IPS-18a (cell line): ENCODE data around the gene FAF1.

Source experiments
- H3K27ac ChIP-seq: one replicate; pipeline ENCODE4 v1.5.1; 2013; ENCODE audit warnings: low read length
- H3K27me3 ChIP-seq: one replicate; pipeline ENCODE4 v1.6.1; 2013; ENCODE audit warnings: mild to moderate bottlenecking, low read length; ENCODE audit not compliant: control insufficient read depth, insufficient read depth
- H3K36me3 ChIP-seq: one replicate; pipeline ENCODE4 v1.6.1; 2013; ENCODE audit warnings: low read depth, low read length; ENCODE audit not compliant: control insufficient read depth
- H3K4me1 ChIP-seq: one replicate; pipeline ENCODE4 v1.6.1; 2013; ENCODE audit warnings: low read depth, low read length; ENCODE audit not compliant: control insufficient read depth
- H3K4me3 ChIP-seq: one replicate; pipeline ENCODE4 v1.5.1; 2013; ENCODE audit warnings: low read length
- H3K9ac ChIP-seq: one replicate; pipeline ENCODE4 v1.6.1; 2013; ENCODE audit warnings: mild to moderate bottlenecking, low read length, moderate library complexity
- H3K9me3 ChIP-seq: one replicate; pipeline ENCODE4 v1.6.1; 2013; ENCODE audit warnings: low read depth, low read length; ENCODE audit not compliant: control insufficient read depth

The FAF1 gene

GRCh38 chr1:50605186-50605875 lies 354.7 kb downstream of the FAF1 start:
- Histone ChIP-seq H3K27ac (no peak overlapping the region), H3K36me3 (no peaks in the 10 kb centered on the region), H3K9ac (no peak overlapping the region), H3K27me3 (no peaks in the 10 kb centered on the region), H3K4me1 (no peaks in the 10 kb centered on the region), H3K4me3 (no peak overlapping the region), H3K9me3 (no peaks in the 10 kb centered on the region)

DNA sequence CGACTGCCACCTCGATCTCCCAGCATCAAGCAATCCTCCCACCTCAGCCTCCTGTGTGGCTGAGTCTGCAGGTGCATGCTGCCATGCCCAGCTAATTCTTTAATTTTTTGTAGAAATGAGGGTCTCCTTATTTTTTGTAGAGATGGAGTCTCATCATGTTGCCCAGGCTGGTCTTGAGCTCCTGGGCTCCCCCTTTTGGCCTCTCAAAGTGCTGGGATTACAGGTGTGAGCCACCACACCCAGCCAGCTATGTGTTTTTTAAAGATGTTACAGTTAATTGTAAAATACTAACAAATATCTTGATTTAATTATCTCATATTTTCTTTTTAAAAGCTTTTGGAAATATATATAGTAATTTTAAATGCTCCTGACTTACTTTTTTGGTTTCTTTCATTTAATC lies 355.5 kb downstream of the FAF1 start:
- H3K9me3 ChIP-seq = no peaks in the 10 kb centered on the region
- H3K4me1 ChIP-seq = no peaks in the 10 kb centered on the region
- no peak overlapping the region for H3K9ac ChIP-seq
- H3K4me3 ChIP-seq = no peak overlapping the region
- no peaks in the 10 kb centered on the region for H3K27me3 ChIP-seq
- H3K36me3 ChIP-seq = no peaks in the 10 kb centered on the region
- H3K27ac ChIP-seq = no peak overlapping the region

GRCh38 chr1:50603274-50604271 lies 356.5 kb downstream of the FAF1 start:
- H3K9ac ChIP-seq = no peak overlapping the region
- no peak overlapping the region for H3K4me3 ChIP-seq
- H3K36me3 ChIP-seq = no peaks in the 10 kb centered on the region
- no peaks in the 10 kb centered on the region for H3K4me1 ChIP-seq
- no peaks in the 10 kb centered on the region for H3K27me3 ChIP-seq
- no peak overlapping the region for H3K27ac ChIP-seq
- H3K9me3 ChIP-seq = no peaks in the 10 kb centered on the region

DNA sequence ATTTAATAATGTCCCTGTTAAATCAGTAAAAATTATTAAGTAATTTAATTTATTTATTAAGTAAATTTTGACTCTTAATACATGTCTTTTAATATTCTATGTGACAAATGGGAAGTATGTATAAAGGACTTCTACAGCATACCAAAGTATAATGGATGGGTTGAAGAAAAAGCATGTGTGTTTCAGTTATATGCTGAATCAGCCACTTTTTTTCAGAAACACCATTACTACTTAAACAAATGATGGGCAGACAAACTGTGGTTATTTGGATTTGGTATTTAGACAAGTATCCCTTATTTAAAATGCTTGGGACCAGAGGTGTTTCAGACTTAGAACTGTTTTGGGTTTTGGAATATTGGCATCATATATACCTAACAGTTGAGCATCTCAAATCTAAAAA lies 360.5 kb downstream of the FAF1 start:
- Histone ChIP-seq H3K9ac (no peak overlapping the region), H3K27ac (no peak overlapping the region), H3K4me1 (no peaks in the 10 kb centered on the region), H3K36me3 (no peaks in the 10 kb centered on the region), H3K9me3 (no peaks in the 10 kb centered on the region), H3K4me3 (no peak overlapping the region), H3K27me3 (no peaks in the 10 kb centered on the region)

DNA sequence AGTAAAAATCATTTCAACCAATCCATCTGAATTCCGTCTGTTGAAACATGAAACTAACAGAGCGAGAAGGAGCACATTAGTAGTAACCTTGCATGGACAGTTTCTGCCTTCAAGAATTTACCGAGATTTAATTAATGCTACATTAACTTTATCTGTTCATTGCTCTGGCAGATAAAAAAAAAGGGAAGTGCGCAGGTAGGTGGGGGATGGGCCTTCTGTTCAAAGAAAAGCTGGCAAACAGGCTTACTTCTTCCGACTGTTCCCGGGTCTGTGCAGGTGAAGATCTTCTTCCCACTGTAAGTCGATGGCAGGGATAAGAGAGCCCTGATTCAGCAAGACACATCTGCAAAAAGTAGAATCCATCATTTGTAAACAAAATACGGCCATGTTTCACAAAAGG lies 364.2 kb downstream of the FAF1 start:
- Histone ChIP-seq H3K27me3 (no peaks in the 10 kb centered on the region), H3K9me3 (no peaks in the 10 kb centered on the region), H3K27ac (no peak overlapping the region), H3K36me3 (no peaks in the 10 kb centered on the region), H3K9ac (no peak overlapping the region), H3K4me3 (no peak overlapping the region), H3K4me1 (no peaks in the 10 kb centered on the region)

- no peaks in the 10 kb centered on the region for H3K4me1 ChIP-seq
- H3K9me3 ChIP-seq = no peaks in the 10 kb centered on the region
- H3K4me3 ChIP-seq = no peak overlapping the region
- no peak overlapping the region for H3K27ac ChIP-seq
- H3K27me3 ChIP-seq = no peaks in the 10 kb centered on the region
- H3K9ac ChIP-seq = no peak overlapping the region
- H3K36me3 ChIP-seq = no peaks in the 10 kb centered on the region
Measured at GRCh38 chr1:50593515-50593914, 366.6 kb downstream of the FAF1 start.

GRCh38 chr1:50591598-50591997 lies 368.5 kb downstream of the FAF1 start:
- H3K27ac ChIP-seq = no peak overlapping the region
- peaks cover 2% of the 10 kb centered on the region for H3K4me1 ChIP-seq
- H3K9ac ChIP-seq = no peak overlapping the region
- H3K4me3 ChIP-seq = no peak overlapping the region
- no peaks in the 10 kb centered on the region for H3K27me3 ChIP-seq
- no peaks in the 10 kb centered on the region for H3K9me3 ChIP-seq
- H3K36me3 ChIP-seq = no peaks in the 10 kb centered on the region

- H3K4me1 ChIP-seq = peaks cover 4% of the 10 kb centered on the region
- H3K9ac ChIP-seq = no peak overlapping the region
- H3K36me3 ChIP-seq = no peaks in the 10 kb centered on the region
- no peak overlapping the region for H3K4me3 ChIP-seq
- H3K27me3 ChIP-seq = no peaks in the 10 kb centered on the region
- H3K9me3 ChIP-seq = no peaks in the 10 kb centered on the region
- H3K27ac ChIP-seq = no peak overlapping the region
Measured at GRCh38 chr1:50582346-50582745, 377.7 kb downstream of the FAF1 start.

DNA sequence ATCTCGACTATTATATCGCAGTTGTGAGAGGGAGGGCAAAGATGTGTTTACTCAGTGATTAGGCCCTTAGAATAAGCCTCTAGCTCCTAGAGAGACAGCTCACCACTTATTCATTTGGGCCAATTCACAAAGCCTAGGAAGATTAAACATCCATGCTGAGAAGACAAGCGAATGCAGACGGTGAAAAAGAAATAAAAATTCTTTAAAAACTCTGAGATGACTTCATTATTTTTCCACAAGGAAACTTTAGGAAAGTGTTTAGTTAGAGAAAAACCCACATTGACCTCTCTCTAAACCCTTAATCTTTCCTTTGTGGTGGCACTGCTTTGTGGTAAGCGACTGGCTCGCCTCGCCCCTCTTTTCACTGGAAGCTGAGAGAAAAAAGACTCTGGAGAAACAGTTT lies 390.0 kb downstream of the FAF1 start:
- Histone ChIP-seq H3K4me1 (peaks cover 35% of the 10 kb centered on the region), H3K27ac (no peak overlapping the region), H3K4me3 (no peak overlapping the region), H3K9ac (no peak overlapping the region), H3K27me3 (no peaks in the 10 kb centered on the region), H3K36me3 (peaks cover 5% of the 10 kb centered on the region), H3K9me3 (no peaks in the 10 kb centered on the region)

DNA sequence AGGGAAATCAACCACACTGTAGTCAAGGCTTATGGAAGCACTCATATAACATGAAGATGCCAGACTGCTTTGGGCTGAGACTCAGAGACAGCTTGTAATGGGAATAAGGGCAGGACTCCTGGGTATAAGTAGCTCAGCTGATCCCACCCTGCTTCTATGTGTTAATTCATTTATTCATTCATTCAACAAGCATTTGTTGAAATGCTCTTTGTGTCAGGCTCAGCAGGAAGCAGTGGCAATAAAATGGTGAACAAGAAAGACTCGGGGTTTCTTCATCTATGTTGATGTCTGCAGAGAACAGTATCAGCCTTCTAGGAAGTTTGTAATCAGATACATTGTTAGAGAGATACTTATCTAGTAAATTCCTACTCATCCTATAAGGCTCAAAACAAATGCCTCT lies 391.3 kb downstream of the FAF1 start:
- H3K9ac ChIP-seq = no peak overlapping the region
- no peaks in the 10 kb centered on the region for H3K9me3 ChIP-seq
- peaks cover 36% of the 10 kb centered on the region for H3K4me1 ChIP-seq
- H3K4me3 ChIP-seq = no peak overlapping the region
- no peak overlapping the region for H3K27ac ChIP-seq
- no peaks in the 10 kb centered on the region for H3K27me3 ChIP-seq
- peaks cover 5% of the 10 kb centered on the region for H3K36me3 ChIP-seq

DNA sequence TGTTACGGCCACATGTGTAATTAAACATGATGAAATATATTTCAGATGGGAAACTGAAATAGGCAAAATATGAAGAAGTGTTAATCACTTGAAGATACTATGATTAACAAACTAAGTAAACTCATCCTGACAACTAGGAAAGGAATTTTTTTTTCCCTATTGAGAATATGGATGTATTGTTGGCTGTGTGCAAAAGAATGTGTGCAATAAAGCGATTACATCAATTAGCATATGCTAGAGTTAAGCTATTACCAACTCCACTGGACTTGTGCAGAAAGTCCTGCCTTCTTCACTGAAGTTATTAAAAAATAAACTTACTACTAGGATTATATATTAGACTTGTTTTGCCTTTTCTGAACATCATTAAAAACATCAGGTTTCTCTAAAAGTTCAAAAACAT lies 393.7 kb downstream of the FAF1 start:
- Histone ChIP-seq H3K36me3 (peaks cover 5% of the 10 kb centered on the region), H3K4me3 (no peak overlapping the region), H3K27me3 (no peaks in the 10 kb centered on the region), H3K27ac (no peak overlapping the region), H3K9ac (no peak overlapping the region), H3K9me3 (no peaks in the 10 kb centered on the region), H3K4me1 (peaks cover 36% of the 10 kb centered on the region)
